ENCODE results near the gene ZNF280C. TPM values are rescaled to one million over a fixed set of nuclear protein-coding genes. Genes with fewer than 3 reads are reported as not detected.

ZNF280C gene
- total RNA-seq, 1 experiment from 2014 or later = 7.8 TPM

DNA sequence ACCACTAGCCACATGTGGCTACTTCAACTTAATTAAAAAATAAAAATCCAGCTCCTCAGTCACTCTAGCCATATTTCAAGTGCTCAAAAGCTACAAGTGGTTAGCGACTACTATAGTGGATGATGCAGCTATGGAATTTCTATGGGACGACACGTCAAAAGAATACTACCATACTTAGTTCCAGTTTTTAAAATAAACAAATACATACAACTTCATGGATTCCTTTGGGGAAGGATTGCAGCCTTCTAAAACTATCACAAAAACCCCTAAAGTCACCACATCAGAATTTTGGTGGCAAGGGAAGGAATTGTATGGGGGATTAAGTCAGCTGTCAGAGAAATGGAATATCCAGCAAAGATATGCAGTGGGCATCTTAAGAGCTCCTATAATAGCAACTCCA, 6.5 kb downstream of the ZNF280C start:
- ChIA-PET POLR2A (ENCODE audit: unreplicated experiment) (no interaction called here), CTCF (no interaction called here)
- H3K9me2 ChIP-seq (ENCODE audit: insufficient read depth) = 0 out of 2 replicates have a peak, but pooled peaks cover 3% of the 10 kb centered on the region
- H3F3A ChIP-seq (ENCODE audit: insufficient read depth, low read depth) = peaks cover 5% of the 10 kb centered on the region
- no peaks in the 10 kb centered on the region for H3K27me3 ChIP-seq (ENCODE audit: insufficient read depth, low read depth)
- H3K4me2 ChIP-seq = no peak overlapping the region
- H3K4me1 ChIP-seq (replicated peaks; ENCODE audit: insufficient read depth) = peaks cover 39% of the 10 kb centered on the region
- intact Hi-C loops (cut with micrococcal nuclease; ENCODE audit: unreplicated experiment) = no loop called here
- no peak overlapping the region for H2AFZ ChIP-seq
- H3K36me3 ChIP-seq (ENCODE audit: low read depth) = no peaks in the 10 kb centered on the region
- BruUV-seq (replicated peaks) = no TSS peak
- 0 out of 2 replicates have a peak, but pooled peaks cover 4% of the 10 kb centered on the region for H3K9me3 ChIP-seq (ENCODE audit: insufficient read depth, low read depth)
- H3K79me2 ChIP-seq (ENCODE audit: low read depth) = peaks cover 25% of the 10 kb centered on the region
- TF ChIP-seq EZH2 (IDR thresholded peaks at IDR 0.05; ENCODE audit: low read depth) = no peak
- TF ChIP-seq, protein P1, sequence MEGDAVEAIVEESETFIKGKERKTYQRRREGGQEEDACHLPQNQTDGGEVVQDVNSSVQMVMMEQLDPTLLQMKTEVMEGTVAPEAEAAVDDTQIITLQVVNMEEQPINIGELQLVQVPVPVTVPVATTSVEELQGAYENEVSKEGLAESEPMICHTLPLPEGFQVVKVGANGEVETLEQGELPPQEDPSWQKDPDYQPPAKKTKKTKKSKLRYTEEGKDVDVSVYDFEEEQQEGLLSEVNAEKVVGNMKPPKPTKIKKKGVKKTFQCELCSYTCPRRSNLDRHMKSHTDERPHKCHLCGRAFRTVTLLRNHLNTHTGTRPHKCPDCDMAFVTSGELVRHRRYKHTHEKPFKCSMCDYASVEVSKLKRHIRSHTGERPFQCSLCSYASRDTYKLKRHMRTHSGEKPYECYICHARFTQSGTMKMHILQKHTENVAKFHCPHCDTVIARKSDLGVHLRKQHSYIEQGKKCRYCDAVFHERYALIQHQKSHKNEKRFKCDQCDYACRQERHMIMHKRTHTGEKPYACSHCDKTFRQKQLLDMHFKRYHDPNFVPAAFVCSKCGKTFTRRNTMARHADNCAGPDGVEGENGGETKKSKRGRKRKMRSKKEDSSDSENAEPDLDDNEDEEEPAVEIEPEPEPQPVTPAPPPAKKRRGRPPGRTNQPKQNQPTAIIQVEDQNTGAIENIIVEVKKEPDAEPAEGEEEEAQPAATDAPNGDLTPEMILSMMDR (conservative IDR thresholded peaks at IDR 0.05) = no peak
- no peak overlapping the region for H3K4me3 ChIP-seq
- DNase-seq = no peak
- no peak overlapping the region for H3K27ac ChIP-seq
- H4K20me1 ChIP-seq (ENCODE audit: insufficient read depth) = 0 out of 2 replicates have a peak, but pooled peaks cover 3% of the 10 kb centered on the region

GRCh38 chrX:130261296-130261893, 7.3 kb downstream of the ZNF280C start:
- Histone ChIP-seq H3K9me3 (ENCODE audit: insufficient read depth, low read depth) (0 out of 2 replicates have a peak, but pooled peaks cover 4% of the 10 kb centered on the region), H3K4me1 (replicated peaks; ENCODE audit: insufficient read depth) (peaks cover 30% of the 10 kb centered on the region), H2AFZ (no peak overlapping the region), H3K79me2 (ENCODE audit: low read depth) (peaks cover 17% of the 10 kb centered on the region), H3K36me3 (ENCODE audit: low read depth) (no peaks in the 10 kb centered on the region), H3K4me3 (no peak overlapping the region), H3K27ac (no peak overlapping the region), H3K27me3 (ENCODE audit: insufficient read depth, low read depth) (no peaks in the 10 kb centered on the region), H3F3A (ENCODE audit: insufficient read depth, low read depth) (peaks cover 4% of the 10 kb centered on the region; the same call in 1 of the 2 replicates), H4K20me1 (ENCODE audit: insufficient read depth) (0 out of 2 replicates have a peak, but pooled peaks cover 3% of the 10 kb centered on the region), H3K4me2 (no peak overlapping the region), H3K9me2 (ENCODE audit: insufficient read depth) (0 out of 2 replicates have a peak, but pooled peaks cover 3% of the 10 kb centered on the region)
- CTCF ChIA-PET = no interaction called here
- intact Hi-C loops (cut with micrococcal nuclease; ENCODE audit: unreplicated experiment) = no loop called here
- DNase-seq = no peak
- POLR2A ChIA-PET (ENCODE audit: unreplicated experiment) = no interaction called here
- TF ChIP-seq EZH2 (IDR thresholded peaks at IDR 0.05; ENCODE audit: low read depth) = no peak
- TF ChIP-seq, protein P1 (conservative IDR thresholded peaks at IDR 0.05) = no peak
- BruUV-seq (replicated peaks) = no TSS peak

- 0 out of 2 replicates have a peak, but pooled peaks cover 3% of the 10 kb centered on the region for H3K36me3 ChIP-seq (ENCODE audit: low read depth)
- CTCF ChIA-PET = no interaction called here
- H3K9me3 ChIP-seq (ENCODE audit: insufficient read depth, low read depth) = 0 out of 2 replicates have a peak, but pooled peaks cover 4% of the 10 kb centered on the region
- H4K20me1 ChIP-seq (ENCODE audit: insufficient read depth) = 0 out of 2 replicates have a peak, but pooled peaks cover 3% of the 10 kb centered on the region
- POLR2A ChIA-PET (ENCODE audit: unreplicated experiment) = no interaction called here
- no peak for DNase-seq
- no TSS peak for BruUV-seq (replicated peaks)
- H3K4me3 ChIP-seq = no peak overlapping the region
- H3K27ac ChIP-seq = no peak overlapping the region
- intact Hi-C loops (cut with micrococcal nuclease; ENCODE audit: unreplicated experiment) = no loop called here
- no peaks in the 10 kb centered on the region for H3K27me3 ChIP-seq (ENCODE audit: insufficient read depth, low read depth)
- no peak overlapping the region for H2AFZ ChIP-seq
- TF ChIP-seq, protein P1 (conservative IDR thresholded peaks at IDR 0.05) = no peak
- TF ChIP-seq EZH2 (IDR thresholded peaks at IDR 0.05; ENCODE audit: low read depth) = no peak
- peaks cover 4% of the 10 kb centered on the region; the same call in 1 of the 2 replicates for H3F3A ChIP-seq (ENCODE audit: insufficient read depth, low read depth)
- 0 out of 2 replicates have a peak, but pooled peaks cover 3% of the 10 kb centered on the region for H3K9me2 ChIP-seq (ENCODE audit: insufficient read depth)
- H3K4me1 ChIP-seq (replicated peaks; ENCODE audit: insufficient read depth) = peaks cover 20% of the 10 kb centered on the region
- H3K79me2 ChIP-seq (ENCODE audit: low read depth) = peaks cover 7% of the 10 kb centered on the region
- H3K4me2 ChIP-seq = no peak overlapping the region
These were observed 8.4 kb downstream of the ZNF280C start for GRCh38 chrX:130260316-130260715.

All from PC-9 (cell line).